IPS-18a (cell line): Measurements from ENCODE around the gene GSG1L.
"Not testable (repeated sequence)": the region's sequence is repeated elsewhere in the genome, so short reads cannot be mapped to it uniquely, and the experiment has no call there.

Source experiments
- H3K27ac ChIP-seq: one replicate; pipeline ENCODE4 v1.5.1; 2013; ENCODE audit warnings: low read length
- H3K27me3 ChIP-seq: one replicate; pipeline ENCODE4 v1.6.1; 2013; ENCODE audit warnings: mild to moderate bottlenecking, low read length; ENCODE audit not compliant: control insufficient read depth, insufficient read depth
- H3K36me3 ChIP-seq: one replicate; pipeline ENCODE4 v1.6.1; 2013; ENCODE audit warnings: low read depth, low read length; ENCODE audit not compliant: control insufficient read depth
- H3K4me1 ChIP-seq: one replicate; pipeline ENCODE4 v1.6.1; 2013; ENCODE audit warnings: low read depth, low read length; ENCODE audit not compliant: control insufficient read depth
- H3K4me3 ChIP-seq: one replicate; pipeline ENCODE4 v1.5.1; 2013; ENCODE audit warnings: low read length
- H3K9ac ChIP-seq: one replicate; pipeline ENCODE4 v1.6.1; 2013; ENCODE audit warnings: mild to moderate bottlenecking, low read length, moderate library complexity
- H3K9me3 ChIP-seq: one replicate; pipeline ENCODE4 v1.6.1; 2013; ENCODE audit warnings: low read depth, low read length; ENCODE audit not compliant: control insufficient read depth

The GSG1L gene

DNA sequence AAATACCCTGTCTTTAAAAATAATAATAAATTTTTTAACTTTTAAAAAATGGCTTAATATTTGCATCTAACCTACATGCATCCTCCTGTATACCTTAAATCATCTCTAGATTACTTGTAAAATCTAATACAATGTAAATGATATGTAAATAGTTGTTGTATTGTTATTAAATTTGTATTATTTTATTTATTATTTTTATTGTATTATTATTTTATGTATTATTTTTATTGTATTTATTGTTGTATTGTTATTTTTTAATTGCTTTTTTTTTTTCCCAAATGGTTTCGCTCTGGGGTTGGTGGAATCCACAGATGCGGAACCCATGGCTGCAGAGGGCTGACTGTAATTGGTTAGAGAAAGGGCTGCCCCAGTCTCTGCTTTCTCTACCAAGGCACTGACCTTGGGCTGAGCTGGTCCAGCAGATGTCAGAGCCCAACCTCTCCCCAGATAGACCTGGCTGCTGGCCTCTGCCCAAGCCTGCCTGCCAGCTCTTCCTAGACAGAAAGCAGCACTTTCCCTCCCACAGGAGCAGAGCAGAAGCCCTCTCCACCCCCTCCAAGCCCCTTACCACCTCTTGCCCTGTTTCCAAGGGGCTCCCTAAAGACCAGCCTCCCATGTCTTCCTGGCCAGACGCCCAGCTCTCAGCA is 183.8 kb downstream of the GSG1L start:
- no peak overlapping the region for H3K9ac ChIP-seq
- no peak overlapping the region for H3K27ac ChIP-seq
- H3K9me3 ChIP-seq: peaks cover 3% of the 10 kb centered on the region
- H3K4me1 ChIP-seq: no peaks in the 10 kb centered on the region
- H3K27me3 ChIP-seq: no peaks in the 10 kb centered on the region
- no peaks in the 10 kb centered on the region for H3K36me3 ChIP-seq
- H3K4me3 ChIP-seq: no peak overlapping the region

DNA sequence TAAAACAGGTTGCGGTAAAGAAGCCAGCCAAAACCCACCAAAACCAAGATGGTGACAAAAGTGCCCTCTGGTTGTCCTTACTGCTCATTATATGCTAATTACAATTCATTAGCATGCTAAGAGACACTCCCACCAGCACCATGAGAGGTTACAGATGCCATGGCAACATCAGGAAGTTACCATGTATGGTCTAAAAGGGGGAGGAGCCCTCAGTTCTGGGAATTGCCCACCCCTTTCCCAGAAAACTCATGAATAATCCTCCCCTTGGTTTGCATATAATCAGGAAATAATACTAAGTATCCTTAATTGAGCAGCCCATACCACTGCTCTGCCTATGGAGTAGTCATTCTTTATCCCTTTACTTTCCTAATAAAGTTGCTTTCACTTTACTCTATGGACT is 190.9 kb downstream of the GSG1L start:
- H3K4me1 ChIP-seq, H3K9ac ChIP-seq, H3K36me3 ChIP-seq, H3K27me3 ChIP-seq, H3K27ac ChIP-seq, H3K4me3 ChIP-seq: not testable (repeated sequence)
- H3K9me3 ChIP-seq: peaks cover 14% of the 10 kb centered on the region

DNA sequence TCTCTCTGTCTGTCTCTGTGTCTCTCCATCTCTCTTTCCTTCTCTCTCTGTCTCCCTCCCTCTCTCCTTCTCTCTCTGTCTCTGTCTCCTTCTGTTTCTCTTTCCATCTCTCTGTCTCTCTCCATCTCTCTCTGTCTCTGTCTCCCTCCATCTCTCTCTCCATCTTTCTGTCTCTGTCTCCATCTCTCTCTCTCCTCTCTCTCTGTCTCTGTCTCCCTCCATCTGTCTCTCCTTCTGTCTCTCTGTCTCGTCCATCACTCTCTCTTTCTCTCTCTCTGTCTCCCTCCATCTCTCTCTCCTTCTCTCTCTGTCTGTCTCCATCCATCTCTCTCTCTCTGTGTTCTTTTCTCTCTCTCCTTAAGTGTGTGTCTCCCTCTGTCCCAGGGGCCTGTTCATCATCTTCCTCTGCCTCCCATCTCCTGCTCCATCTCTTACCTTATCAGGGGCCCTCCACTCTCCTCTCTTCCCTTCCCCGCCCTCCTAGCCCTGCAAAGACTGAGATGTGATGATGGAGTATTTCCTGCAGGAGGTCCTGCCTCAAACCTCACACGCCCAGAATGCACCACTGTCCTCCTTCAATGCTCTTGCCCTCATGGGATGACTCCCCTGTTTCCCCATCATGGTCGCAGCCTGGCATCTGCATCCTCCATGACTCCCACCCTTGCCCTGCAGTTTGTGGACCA is 193.3 kb downstream of the GSG1L start:
- H3K9me3 ChIP-seq: peaks cover 14% of the 10 kb centered on the region
- H3K4me1 ChIP-seq: no peaks in the 10 kb centered on the region
- no peak overlapping the region for H3K9ac ChIP-seq
- H3K27me3 ChIP-seq: no peaks in the 10 kb centered on the region
- H3K4me3 ChIP-seq: no peak overlapping the region
- H3K27ac ChIP-seq: no peak overlapping the region
- no peaks in the 10 kb centered on the region for H3K36me3 ChIP-seq

DNA sequence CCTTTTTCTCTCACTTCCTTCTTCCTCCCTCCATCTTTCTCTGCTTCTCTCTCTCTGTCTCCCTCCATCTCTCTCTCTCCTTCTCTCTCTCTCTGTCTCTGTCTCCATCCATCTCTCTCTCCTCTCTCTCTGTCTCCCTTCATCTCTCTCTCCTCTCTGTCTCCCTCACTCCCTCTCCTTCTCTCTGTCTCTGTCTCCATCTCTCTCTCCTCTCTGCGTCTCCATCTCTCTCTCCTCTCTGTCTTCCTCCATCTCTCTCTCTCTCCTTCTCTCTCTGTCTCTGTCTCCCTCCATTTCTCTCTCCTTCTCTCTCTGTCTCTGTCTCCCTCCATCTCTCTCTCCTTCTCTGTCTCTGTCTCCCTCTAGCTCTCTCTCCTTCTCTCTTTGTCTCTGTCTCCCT is 194.1 kb downstream of the GSG1L start:
- Histone ChIP-seq H3K27ac (no peak overlapping the region), H3K4me3 (no peak overlapping the region), H3K27me3 (no peaks in the 10 kb centered on the region), H3K9me3 (peaks cover 7% of the 10 kb centered on the region), H3K4me1 (no peaks in the 10 kb centered on the region), H3K9ac (no peak overlapping the region), H3K36me3 (no peaks in the 10 kb centered on the region)

DNA sequence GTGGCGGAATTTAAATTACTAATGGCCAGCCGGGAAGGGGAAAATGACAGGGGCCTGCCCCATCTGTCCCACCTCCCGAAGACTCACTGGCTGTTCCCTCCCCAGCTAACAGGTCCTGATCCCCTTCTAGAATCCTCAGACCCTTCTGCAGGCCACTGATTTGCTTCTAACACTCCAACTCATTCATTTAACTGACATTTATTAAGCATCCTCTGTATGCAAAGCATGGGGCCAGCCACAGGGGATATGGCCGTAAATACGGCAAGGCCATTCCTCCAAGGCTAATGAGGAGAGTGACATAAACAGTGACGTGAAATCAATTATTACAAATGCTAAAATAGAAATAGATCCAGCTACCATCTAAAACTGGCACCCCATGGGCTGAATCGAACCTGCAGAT is 195.3 kb downstream of the GSG1L start:
- no peaks in the 10 kb centered on the region for H3K27me3 ChIP-seq
- H3K4me3 ChIP-seq: no peak overlapping the region
- H3K36me3 ChIP-seq: no peaks in the 10 kb centered on the region
- no peak overlapping the region for H3K9ac ChIP-seq
- H3K4me1 ChIP-seq: no peaks in the 10 kb centered on the region
- no peak overlapping the region for H3K27ac ChIP-seq
- peaks cover 11% of the 10 kb centered on the region for H3K9me3 ChIP-seq

DNA sequence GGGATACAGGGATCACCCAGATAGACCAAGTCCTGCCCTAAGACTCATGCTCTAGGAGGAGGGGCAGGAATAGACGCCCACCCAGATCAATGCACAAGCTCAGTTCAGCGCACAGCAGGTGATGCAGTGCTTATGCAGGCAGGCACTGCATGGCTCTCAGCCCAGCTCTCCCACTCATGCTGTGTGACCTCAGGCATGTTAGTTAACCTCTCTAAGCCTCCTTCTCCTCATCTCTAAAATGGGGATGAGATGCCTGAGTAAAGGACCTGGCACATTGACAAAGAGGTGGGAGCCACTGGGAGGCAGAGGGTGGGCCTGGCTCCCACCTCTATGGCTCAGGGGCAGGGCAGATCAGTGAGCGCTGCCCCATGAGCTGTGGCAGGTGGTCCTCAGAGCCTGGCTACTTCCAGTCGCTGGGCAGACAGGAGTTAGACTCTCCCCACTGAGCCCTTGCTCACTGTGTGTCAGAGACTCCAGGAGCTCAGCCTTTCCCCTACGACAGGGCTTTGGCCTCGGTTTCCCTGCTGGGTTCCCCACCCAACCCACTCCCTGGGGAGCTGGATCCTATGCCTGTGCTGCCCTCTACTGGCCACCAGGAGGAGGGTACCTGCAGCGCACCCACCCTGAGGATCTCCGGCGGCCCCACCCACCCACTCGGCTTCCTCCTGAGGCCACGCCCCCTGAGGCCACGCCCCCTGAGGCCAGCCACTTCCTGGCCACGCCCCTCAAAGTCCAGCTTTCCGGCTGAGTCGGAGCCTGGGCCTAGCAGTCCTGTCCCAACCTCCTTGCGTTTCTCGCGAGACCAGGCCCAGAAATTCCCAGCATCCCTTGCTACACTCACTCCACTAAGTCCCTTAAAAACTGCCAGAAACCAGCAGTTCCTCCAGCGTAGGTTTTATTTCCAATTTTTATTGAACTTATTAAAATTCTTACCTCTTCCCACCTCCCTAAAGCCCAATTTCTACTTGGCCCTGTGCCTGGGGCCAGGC is 196.1 kb downstream of the GSG1L start:
- Histone ChIP-seq H3K36me3 (no peaks in the 10 kb centered on the region), H3K4me1 (no peaks in the 10 kb centered on the region), H3K4me3 (no peak overlapping the region), H3K9ac (no peak overlapping the region), H3K27ac (no peak overlapping the region), H3K9me3 (peaks cover 5% of the 10 kb centered on the region), H3K27me3 (no peaks in the 10 kb centered on the region)

DNA sequence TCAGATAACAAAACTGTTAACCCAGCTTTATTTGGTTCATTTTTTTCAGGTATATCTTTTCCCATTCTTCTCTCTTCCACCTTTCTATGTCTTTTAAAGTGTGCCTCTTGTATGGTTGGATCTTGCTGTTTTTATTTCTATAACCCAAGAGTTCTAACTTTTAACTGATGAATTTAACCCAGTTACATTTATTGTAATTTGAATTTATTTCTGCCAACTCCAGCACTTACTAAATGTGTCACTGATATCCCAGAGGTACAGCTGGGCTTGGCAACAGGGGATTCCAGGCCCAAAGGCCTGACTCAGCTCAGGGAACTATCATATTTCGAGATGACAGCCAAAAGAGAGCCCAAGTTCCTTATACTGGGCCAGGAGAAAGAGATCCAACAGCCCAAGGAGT is 200.1 kb downstream of the GSG1L start:
- no peak overlapping the region for H3K27ac ChIP-seq
- H3K36me3 ChIP-seq: no peaks in the 10 kb centered on the region
- H3K27me3 ChIP-seq: no peaks in the 10 kb centered on the region
- H3K9ac ChIP-seq: no peak overlapping the region
- no peaks in the 10 kb centered on the region for H3K4me1 ChIP-seq
- H3K9me3 ChIP-seq: peaks cover 5% of the 10 kb centered on the region
- no peak overlapping the region for H3K4me3 ChIP-seq

DNA sequence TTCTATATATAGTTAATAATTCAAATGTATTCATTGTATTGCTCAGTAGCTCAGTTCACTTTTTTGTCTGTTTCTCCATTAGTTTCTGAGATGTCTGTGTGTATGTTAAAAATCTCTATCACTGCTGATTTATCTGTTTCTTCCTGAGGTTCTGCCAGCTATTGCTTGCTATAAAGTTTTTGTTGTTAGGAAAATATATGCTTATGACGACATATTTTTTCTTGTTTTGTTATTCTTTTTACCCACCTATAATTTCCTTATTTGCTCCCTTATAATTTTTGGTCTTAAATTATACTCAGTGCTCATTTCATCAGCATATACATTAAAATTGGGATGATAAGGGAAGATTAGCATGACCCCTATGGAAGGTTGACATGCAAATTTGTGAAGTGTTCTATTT is 200.6 kb downstream of the GSG1L start:
- Histone ChIP-seq H3K4me3 (no peak overlapping the region), H3K27ac (no peak overlapping the region), H3K4me1 (no peaks in the 10 kb centered on the region), H3K36me3 (no peaks in the 10 kb centered on the region), H3K9ac (no peak overlapping the region), H3K9me3 (peaks cover 5% of the 10 kb centered on the region), H3K27me3 (no peaks in the 10 kb centered on the region)

DNA sequence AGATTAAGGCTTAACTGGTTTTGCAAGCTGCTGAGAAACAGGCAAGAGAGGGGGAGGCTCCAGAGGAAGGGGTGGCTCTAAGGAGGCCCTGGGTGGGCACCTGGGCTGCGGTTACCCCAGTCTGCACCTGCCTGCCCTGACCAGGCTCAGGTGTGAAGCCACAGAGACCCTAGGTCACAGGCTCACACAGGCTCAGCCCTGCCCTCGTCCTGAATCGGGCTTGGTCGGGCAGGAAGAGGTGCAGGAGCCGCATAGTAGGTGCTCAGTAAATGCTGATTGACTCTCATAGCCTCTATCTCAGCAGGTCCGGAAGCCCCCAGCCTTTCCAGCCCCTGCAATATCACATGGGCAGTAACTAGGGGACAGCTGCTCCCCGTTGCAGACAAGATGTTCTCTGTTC is 203.4 kb downstream of the GSG1L start:
- peaks cover 5% of the 10 kb centered on the region for H3K9me3 ChIP-seq
- H3K4me3 ChIP-seq: no peak overlapping the region
- H3K27ac ChIP-seq: no peak overlapping the region

DNA sequence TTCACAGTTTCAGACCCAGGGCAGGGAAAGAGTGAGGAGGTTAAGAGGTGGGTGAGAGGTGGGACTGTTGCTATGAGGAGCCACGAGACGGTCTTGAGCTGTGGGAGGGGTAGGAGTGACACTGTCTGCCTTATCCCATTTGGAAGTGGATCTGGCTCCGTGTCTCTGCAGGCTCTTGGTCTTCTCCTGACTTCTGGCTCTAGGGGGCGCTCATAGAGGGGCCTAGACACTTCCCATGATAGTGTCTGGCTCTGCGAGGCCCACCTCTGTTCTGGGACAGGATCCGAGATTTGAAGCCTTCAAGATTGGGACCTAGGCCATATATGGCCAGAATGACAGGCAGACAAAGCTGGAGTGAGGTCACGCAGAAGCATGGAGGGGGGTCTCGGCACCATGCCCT is 204.5 kb downstream of the GSG1L start:
- no peak overlapping the region for H3K27ac ChIP-seq
- no peaks in the 10 kb centered on the region for H3K36me3 ChIP-seq
- H3K27me3 ChIP-seq: no peaks in the 10 kb centered on the region
- no peak overlapping the region for H3K4me3 ChIP-seq
- H3K4me1 ChIP-seq: no peaks in the 10 kb centered on the region
- H3K9ac ChIP-seq: no peak overlapping the region
- peaks cover 5% of the 10 kb centered on the region for H3K9me3 ChIP-seq

More for the DNA sequence above, 203.4 kb downstream of the GSG1L start:
- no peaks in the 10 kb centered on the region for H3K4me1 ChIP-seq
- H3K36me3 ChIP-seq: no peaks in the 10 kb centered on the region
- no peaks in the 10 kb centered on the region for H3K27me3 ChIP-seq
- no peak overlapping the region for H3K9ac ChIP-seq

DNA sequence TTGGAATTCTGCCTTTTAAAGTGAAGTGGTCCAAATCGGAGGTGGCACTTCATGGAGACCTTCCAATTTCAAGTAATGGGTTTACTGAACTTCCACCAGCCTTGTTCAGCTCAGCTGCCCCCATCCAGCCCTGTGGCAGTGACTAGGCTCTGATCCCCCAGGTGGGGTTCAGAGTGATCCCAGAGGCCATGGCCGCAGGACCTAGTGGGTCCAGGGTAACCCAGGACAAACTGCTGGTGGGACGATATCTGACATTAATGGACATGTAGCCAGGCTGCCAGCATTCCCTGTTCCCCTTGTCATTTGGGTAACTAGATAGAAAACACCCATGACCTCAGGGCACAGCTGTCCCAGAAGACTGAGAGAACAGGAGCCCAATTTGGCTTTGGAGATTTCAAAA is 209.9 kb downstream of the GSG1L start:
- H3K9me3 ChIP-seq: no peaks in the 10 kb centered on the region
- no peak overlapping the region for H3K9ac ChIP-seq
- no peaks in the 10 kb centered on the region for H3K36me3 ChIP-seq
- H3K27ac ChIP-seq: no peak overlapping the region
- no peak overlapping the region for H3K4me3 ChIP-seq
- no peaks in the 10 kb centered on the region for H3K27me3 ChIP-seq
- H3K4me1 ChIP-seq: no peaks in the 10 kb centered on the region
